ENCODE data around the gene RHBG. TPM values are rescaled to one million over a fixed set of nuclear protein-coding genes. Genes with fewer than 3 reads are reported as not detected.

The RHBG gene
- total and polyA plus RNA-seq, 8 donors: 0.16 to 3.5 (median 0.58) TPM

- FAIRE-seq: no peak
Measured at GRCh38 chr1:156402331-156403020, 33.5 kb downstream of the RHBG start.

DNA sequence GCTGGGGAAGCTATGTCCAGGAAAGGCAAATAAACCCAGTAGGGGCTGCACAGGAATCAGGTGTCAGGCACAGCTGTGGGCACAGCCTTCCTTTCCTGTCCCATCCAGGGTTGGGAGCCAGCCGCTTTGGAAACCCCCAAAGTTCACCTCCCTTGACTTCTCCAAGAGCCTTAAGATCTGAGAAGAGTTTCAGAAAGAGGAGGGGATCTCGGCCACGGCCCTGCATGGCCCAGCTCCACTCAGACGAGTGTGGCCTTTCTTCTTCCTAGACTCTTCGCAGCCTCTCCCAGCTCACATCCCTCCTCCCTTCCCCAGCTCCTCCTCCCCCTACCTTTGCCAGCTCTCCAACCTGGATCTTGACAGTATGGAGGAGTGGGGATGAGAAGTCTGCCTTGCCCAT, 36.7 kb downstream of the RHBG start:
- FAIRE-seq (no peak), DNase-seq (no peak), ATAC-seq (no peak)
- Histone ChIP-seq H3K9me3 (no peaks in the 10 kb centered on the region), H3K27me3 (no peaks in the 10 kb centered on the region), H3K27ac (no peak overlapping the region), H3K36me3 (no peaks in the 10 kb centered on the region), H3K4me1 (no peaks in the 10 kb centered on the region), H3K4me3 (no peak overlapping the region)
- intact Hi-C loops (cut with DNase I): no loop called here
- 61 to 65% methylated on average over 5 of the region's 5 CpGs for WGBS, 2 donors
- TF ChIP-seq, protein P1, sequence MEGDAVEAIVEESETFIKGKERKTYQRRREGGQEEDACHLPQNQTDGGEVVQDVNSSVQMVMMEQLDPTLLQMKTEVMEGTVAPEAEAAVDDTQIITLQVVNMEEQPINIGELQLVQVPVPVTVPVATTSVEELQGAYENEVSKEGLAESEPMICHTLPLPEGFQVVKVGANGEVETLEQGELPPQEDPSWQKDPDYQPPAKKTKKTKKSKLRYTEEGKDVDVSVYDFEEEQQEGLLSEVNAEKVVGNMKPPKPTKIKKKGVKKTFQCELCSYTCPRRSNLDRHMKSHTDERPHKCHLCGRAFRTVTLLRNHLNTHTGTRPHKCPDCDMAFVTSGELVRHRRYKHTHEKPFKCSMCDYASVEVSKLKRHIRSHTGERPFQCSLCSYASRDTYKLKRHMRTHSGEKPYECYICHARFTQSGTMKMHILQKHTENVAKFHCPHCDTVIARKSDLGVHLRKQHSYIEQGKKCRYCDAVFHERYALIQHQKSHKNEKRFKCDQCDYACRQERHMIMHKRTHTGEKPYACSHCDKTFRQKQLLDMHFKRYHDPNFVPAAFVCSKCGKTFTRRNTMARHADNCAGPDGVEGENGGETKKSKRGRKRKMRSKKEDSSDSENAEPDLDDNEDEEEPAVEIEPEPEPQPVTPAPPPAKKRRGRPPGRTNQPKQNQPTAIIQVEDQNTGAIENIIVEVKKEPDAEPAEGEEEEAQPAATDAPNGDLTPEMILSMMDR (IDR thresholded peaks at IDR 0.05): no peak

More at GRCh38 chr1:156402331-156403020, 33.5 kb downstream of the RHBG start:
- WGBS, 2 donors: 49 to 52% methylated on average over 8 of the region's 8 CpGs
- H3K9me3 ChIP-seq: no peaks in the 10 kb centered on the region
- ATAC-seq (no peak), DNase-seq (no peak)
- no peaks in the 10 kb centered on the region for H3K4me1 ChIP-seq
- H3K27ac ChIP-seq: no peak overlapping the region
- H3K4me3 ChIP-seq: no peak overlapping the region
- intact Hi-C loops (cut with DNase I): no loop called here
- no peaks in the 10 kb centered on the region for H3K27me3 ChIP-seq
- H3K36me3 ChIP-seq: no peaks in the 10 kb centered on the region
- TF ChIP-seq, protein P1 (IDR thresholded peaks at IDR 0.05): no peak

DNA sequence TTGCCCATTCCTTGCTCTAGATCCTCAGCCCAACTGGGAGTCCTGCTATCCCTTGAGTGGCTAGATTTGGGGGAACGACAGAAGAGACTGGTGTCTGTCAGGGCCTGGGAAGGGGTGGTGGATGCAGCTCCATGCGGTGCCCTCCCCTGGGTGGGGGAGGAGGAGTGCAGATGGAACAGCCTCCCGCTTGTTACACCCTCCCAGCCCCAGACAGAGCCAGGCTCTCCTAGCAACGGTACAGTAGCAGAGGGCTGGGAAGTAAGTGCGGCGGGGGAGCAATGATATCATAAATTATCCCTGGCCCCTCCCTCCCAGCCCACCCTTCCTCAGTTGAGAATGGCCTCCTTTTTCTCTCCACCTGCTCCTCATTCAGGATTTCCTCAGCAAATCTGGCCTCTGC, 37.2 kb downstream of the RHBG start:
- no peaks in the 10 kb centered on the region for H3K4me1 ChIP-seq
- DNase-seq: no peak
- H3K9me3 ChIP-seq: no peaks in the 10 kb centered on the region
- WGBS, 2 donors: 36 to 42% methylated on average over 6 of the region's 6 CpGs
- no peak for FAIRE-seq
- ATAC-seq: no peak
- TF ChIP-seq, protein P1 (IDR thresholded peaks at IDR 0.05): no peak
- H3K36me3 ChIP-seq: no peaks in the 10 kb centered on the region
- H3K27ac ChIP-seq: no peak overlapping the region
- H3K27me3 ChIP-seq: no peaks in the 10 kb centered on the region
- intact Hi-C loops (cut with DNase I): no loop called here
- H3K4me3 ChIP-seq: no peak overlapping the region

DNA sequence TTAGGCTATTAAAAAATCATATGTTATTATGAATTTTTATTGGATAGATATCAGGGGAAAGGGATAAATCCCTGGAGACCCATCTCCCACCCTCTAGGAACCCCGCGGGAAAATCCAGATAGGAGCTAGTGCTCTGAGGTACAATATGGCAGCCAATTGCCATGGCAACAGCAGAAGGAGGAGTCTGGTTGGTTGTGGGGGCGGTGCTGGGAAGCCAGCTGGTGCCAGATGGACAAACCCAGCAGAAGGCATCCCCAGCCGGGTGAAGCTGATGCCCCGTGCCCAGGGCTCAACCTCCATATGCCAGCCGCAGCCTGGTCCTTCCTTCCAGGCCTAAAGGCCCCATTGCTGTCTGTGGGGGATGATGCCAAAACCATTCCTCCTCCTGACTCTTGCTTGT, 38.3 kb downstream of the RHBG start:
- no peaks in the 10 kb centered on the region for H3K4me1 ChIP-seq
- ATAC-seq (no peak), DNase-seq (no peak), FAIRE-seq (no peak)
- H3K36me3 ChIP-seq: no peaks in the 10 kb centered on the region
- H3K27ac ChIP-seq: no peak overlapping the region
- WGBS, 2 donors: 70 to 74% methylated on average over 6 of the region's 6 CpGs
- H3K9me3 ChIP-seq: no peaks in the 10 kb centered on the region
- intact Hi-C loops (cut with DNase I): no loop called here
- TF ChIP-seq, protein P1 (IDR thresholded peaks at IDR 0.05): no peak
- no peak overlapping the region for H3K4me3 ChIP-seq
- no peaks in the 10 kb centered on the region for H3K27me3 ChIP-seq

GRCh38 chr1:156407760-156408159, 38.7 kb downstream of the RHBG start:
- Histone ChIP-seq H3K9me3 (no peaks in the 10 kb centered on the region), H3K27ac (no peak overlapping the region), H3K4me3 (no peak overlapping the region), H3K36me3 (no peaks in the 10 kb centered on the region), H3K27me3 (no peaks in the 10 kb centered on the region), H3K4me1 (no peaks in the 10 kb centered on the region)
- ATAC-seq (no peak), DNase-seq (no peak), FAIRE-seq (no peak)
- WGBS, 2 donors: 74 to 76% methylated on average over 10 of the region's 10 CpGs
- TF ChIP-seq, protein P1 (IDR thresholded peaks at IDR 0.05): no peak
- intact Hi-C loops (cut with DNase I): no loop called here

All from pancreas (tissue), 10 donors.